Activated naive CD4-positive, alpha-beta T cell treated with Interleukin-2 at 50 U/mL for 16 hours (primary cell): ENCODE data around the gene CHD6.
"Not testable (repeated sequence)": the region's sequence is repeated elsewhere in the genome, so short reads cannot be mapped to it uniquely, and the experiment has no call there.

Experiments used
- DNase-seq: peaks from one replicate; pipeline ENCODE4 v3.0.0-alpha.2; 2020

CHD6 gene

DNA sequence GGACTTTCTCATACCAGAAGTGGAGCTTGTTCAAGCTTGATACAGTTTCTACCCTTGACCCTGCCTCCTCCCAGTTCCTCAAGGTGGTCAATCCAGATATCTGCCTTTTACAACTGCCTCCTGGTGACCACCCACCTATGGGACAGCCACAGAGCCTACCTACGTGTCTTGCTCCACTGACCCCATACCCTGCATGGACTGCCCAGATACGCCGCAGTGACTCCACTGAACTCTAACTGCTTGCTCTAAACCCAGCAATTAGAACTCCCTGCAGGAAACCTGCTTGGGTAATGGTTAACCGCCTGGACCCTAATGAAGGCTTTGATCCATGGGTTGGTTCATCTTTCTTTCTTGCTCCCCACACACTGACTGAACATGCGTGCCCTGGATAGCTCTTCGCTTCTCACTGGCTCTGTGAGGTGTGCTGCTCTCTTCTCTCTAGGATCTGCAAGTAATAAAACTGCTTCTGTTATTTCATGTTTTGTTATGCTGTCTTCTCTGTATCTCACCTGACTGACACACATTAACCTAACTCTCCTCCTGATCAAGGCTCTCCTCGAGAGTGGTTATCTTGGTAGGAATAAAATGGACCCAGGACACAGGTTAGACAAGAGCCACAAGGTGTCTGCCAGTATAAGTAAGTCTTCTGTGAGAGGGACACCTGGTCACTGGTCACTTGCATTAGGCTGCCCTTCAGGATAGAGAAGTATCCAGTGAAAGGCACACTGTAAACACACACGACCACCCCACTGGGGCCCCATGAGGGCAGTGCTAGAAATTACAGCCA is 79.2 kb downstream of the CHD6 start:
- no peak for DNase-seq

DNA sequence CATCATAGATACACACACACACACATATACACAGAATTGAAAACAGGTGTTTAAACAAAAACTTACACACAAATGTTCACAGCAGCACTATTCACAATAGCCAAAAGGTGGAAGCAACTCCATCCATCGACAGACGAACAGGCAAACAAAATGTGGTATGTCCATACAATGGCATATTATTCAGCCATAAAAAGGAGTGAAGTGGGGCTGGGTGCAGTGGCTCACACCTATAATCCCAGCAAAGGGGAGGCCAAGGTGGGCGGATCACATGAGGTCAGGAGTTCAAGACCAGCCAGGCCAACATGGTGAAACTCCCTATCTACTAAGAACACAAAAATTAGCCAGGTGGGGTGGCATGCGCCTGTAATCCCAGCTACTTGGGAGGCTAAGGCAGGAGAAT is 80.3 kb downstream of the CHD6 start:
- DNase-seq, result no peak

DNA sequence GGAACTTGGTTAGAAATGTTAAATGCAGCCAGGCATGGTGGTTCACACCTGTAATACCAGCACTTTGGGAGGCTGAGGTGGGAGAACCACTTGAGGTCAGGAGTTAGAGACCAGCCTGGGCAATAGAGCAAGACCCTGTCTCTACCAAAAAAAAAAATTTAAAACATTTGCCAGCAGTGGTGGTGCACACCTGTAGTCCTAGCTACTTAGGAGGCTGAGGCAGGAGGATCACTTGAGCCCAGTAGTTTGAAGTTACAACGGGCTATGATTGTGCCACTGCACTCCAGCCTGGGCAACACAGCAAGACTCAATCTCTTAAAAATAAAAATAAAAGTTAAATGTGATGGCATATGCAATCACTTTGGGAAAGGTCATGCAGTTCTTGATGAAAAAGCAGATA is 82.6 kb downstream of the CHD6 start:
- DNase-seq, result not testable (repeated sequence)

DNA sequence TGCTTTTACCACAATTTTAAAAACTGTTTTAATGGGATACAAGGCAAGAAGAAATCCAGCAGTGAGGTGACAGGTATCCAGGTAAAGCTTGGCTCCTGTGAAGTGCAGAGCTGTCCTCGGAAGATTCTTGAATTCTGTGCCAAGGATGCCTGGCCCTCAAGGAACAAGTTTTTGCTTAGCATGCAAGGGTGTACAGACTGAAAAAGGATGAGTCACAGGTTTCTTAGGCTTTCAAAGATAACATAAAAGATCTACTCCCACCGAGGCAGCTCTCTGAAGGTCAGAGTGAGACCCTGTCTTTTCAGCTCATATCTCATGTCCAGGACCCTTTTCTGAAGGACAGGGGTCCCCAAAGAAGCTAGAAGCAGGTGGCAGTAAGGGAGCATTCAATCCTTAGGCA is 83.3 kb downstream of the CHD6 start:
- no peak for DNase-seq

DNA sequence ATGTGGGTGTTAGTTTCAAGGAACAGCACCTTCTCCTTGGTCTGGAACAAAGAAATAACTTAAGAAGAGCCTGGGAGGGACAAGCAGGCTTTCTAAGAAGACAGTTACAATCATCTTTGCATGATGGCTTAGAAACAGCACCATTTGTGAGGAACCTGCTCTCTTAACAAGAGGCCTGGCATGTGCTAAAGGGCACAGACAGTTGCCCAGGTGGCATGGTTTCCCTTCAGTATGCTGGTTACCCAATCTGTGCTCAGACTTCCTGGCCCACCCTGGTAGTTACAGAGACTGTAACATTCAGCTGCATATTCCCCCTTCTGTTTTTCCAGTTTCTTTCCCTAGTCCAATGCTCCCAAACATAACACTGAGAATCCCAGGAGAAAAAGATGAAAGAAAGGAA is 84.0 kb downstream of the CHD6 start:
- no peak for DNase-seq

DNA sequence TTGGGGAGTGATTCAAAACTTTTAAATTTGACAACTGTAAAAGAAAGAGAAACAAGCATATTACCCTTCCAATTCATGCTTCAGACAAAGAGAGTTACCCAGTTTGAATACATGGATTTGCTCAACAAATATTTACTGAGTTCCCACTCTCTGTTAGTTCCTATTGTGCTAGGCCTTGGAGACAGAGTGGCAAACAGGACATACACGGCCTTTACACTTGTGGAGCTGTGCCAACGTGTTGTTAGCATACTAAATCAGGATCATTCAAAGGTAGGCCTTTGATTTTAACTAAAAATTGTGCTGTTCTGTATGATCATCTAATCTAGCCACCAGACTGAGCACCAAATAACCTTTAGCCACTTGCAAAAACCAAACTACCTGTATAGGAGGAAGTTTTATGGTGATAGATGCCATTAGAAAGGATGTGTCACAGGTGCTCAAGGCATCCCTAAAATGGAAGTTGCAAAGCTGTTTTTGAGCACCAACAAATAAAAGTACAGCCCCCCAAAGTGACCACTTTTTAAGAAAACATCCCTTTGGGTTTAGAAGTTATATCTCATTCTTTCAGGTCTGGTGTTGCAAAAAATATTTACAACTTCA is 84.5 kb downstream of the CHD6 start:
- no peak for DNase-seq

DNA sequence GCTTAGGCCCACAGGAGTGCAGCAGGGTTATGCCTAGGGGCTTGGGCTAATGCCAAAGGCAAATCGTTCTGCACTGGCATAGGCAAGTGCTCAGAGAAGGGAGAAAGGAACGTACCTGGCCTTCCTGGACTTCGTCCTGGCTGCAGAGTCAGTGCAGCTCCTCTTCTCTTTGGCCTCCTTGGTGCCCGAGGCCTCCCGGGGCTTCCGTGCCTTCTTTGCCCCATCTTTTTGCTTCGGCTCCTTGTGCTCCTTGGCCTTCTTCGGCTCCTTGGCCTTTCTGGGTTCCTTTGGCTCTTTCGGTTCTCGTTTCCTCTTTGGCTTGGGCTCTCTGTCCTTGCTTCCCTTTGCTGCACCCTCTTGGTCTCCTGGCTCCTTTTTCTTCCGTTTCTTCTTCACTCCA is 85.2 kb downstream of the CHD6 start:
- DNase-seq, result no peak

DNA sequence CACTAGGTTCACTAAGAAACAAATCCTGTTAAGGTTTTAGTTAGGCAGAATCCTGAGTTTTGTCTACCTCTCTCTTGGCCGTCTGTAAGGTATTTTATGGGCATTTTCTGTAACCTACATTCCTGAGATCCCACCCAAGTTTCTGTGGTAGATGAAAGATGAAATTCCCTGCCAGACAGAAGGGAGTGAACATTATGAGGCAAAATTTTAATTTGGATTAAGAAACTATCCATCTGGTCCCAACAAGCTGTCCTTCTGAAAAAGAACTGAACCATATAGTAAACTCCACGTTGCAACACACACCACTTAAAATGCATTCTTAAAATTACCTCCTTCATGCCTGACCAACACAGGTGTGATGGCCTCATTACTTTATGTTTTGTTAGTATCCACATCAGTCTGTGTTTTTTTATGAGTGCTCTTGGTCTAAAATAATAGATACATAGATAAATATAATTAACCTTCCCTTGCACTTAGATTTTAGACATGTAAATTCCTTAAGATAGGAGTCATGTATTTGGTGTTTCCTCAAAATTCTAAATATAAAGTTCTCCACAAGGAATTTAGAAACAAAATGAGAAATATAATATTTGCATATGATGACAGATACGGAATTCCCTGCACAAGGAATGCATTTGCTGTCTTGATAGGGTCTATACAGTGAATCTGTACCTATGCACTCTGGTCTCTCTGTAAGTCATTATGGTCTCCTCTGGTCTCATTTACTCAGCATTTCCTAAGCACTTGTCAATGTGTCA is 86.5 kb downstream of the CHD6 start:
- DNase-seq, result no peak

DNA sequence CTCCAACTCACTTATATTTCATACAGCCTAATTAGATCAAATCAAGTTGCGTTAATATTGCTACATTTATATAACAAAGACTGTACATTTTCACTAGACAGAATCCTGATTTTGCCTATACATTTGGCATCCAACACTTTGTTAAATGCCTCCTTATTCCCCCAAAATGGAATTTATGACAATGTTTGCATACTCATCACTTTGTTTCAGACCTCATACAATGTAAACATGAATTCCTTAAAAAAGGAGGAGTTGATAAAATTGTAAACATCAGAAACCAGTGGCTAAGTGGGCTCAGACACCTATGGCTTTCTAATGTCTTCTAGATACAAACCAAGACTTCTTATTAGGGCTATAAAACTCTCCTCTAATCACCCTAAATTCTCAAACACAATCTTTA is 87.3 kb downstream of the CHD6 start:
- DNase-seq, result no peak

DNA sequence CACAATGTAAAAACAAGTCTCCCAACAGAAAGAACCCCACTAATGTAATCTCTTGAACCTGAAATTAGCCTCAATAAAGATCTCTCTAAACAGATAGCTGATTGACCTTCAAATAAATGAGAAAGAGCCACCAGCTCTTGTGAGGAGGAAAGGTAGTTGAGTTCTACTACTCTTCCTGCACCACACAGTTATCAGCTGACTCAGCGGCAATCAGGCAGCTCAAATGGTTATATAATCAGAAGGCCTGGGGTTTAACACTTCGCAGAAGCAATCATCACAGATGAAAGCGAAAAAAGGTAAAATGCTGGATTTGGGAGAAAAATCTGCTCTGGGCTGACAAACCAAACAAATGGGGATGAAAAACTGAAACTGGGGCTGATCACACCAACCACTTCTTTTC is 91.8 kb downstream of the CHD6 start:
- DNase-seq, result no peak

DNA sequence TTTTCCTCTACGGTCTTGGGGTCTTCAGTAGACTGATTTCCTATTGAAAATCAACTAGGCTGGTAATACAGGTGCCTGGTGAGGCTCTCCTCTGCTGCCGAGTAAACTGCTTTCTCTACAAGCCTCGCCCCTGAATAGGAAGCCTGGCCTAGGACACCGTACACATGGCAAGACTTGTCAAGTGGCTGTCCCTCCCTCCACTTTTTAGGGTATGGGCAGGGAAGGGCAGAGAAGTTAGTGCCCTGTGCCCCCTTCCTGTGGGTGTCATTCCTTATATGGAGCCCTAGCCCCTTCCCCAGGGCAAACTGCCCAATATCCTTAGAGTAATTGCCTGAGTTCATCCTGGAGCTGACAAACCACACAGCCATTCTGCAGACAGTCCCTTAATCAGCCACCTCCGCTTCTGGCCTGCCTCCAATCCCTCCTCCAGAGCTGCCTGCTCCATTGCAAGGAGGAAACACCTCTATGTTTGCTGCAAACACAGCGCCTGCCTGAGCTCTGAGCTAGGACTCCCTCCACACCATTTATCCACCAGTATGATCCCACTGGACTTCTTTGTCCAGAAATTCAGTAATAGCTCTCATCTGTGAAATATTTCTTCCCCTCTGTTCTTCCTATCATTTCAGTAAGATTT is 93.1 kb downstream of the CHD6 start:
- no peak for DNase-seq

DNA sequence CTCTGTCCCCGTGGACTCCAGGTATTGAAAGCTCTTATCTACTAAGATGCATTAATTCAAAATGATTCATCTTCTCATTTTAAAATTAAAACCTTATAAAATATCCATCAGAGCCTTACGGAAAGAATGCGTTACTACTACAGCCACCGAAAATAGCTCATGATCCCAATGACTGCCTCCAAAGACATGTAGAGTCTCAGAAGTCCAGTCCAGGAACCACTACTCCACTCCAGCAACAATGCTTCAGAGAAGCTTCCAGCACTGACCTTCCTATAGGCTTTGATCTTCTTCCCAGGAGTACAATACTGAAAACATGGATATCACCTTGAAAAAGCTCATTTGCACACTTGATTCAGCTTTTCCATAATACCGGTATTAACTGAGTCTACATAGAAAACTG is 94.3 kb downstream of the CHD6 start:
- no peak for DNase-seq

DNA sequence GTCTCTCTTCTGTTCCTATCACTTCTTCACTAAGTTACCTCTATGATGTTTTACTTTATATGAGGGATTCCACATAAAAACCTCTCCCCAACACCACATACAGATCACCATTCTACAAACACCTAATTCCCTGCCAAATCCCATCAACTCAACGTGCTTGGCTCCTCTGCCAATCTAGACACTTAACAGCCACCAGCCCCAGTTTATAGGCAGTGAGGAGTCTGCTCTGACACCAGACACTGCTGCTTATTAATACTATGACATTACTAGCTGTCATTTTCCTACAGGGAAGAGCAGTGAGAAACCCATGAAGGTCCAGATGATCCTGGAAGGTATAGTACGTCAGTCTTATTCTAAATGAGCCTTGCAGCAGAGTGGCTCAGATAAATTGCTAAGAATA is 104.3 kb downstream of the CHD6 start:
- no peak for DNase-seq

DNA sequence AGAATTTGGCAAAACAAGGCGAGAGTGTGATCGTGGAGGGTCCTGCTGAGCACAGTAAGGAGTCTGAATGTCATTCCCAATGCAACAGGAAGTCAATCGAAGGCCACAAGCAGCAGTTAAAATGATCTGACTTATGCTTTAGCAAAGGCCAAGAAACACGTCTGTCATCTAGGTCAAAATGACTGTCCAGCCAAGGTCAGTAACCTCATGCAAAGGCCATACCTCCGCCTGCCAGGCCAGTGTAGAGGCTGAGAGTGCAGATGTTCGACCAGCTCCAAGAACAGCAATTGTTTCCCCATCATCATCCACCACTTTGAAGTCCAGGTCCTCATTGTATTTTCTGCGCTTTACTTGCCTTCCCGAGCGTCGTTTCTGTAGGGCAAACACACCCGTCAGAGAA is 105.6 kb downstream of the CHD6 start:
- DNase-seq, result no peak

DNA sequence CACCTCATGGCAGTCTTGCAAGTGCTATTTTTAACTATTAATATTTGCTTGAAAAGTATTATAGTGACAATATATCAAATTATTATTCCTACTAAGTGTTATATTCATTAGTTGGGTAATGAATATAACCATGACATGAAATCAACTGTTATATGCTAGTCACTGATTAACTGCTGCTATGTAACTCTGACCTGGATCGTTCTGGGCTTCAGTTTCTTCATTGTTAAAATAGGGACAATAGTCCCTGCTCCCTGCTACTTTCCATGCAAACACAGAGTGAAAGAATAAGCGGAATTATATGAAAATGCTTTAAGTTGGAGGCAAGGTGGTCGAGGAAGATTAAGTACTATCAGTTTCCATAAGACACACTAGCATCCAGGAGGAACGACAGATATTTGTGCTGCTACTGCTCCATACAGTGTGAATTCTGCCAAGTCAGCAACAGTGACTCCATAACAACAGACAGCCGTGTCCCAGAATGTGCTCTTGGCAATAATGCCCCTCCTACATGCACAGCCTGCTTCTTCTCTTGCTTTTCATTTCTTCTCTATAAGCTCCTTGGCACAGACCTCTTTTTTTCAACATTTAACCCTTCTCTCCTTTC is 107.2 kb downstream of the CHD6 start:
- no peak for DNase-seq

DNA sequence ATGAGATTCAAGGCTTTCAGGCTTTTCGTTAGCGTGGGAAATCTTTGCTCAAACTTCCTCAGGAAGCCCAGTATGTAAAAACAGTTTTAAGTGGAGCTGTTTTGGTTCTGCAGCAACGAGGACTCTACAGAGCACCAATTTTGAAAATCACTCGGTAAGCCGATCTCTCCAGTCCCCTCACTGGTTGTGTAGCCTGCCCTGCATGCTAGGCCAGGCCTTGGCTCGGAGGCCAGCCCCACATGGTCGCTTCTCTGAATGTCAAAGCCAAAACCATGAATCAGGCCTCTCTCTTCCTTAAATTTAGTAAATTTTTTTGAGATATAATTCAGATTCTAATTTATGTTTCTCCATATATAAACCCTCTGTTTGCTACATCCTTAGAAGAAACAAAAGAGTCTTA is 108.0 kb downstream of the CHD6 start:
- no peak for DNase-seq

DNA sequence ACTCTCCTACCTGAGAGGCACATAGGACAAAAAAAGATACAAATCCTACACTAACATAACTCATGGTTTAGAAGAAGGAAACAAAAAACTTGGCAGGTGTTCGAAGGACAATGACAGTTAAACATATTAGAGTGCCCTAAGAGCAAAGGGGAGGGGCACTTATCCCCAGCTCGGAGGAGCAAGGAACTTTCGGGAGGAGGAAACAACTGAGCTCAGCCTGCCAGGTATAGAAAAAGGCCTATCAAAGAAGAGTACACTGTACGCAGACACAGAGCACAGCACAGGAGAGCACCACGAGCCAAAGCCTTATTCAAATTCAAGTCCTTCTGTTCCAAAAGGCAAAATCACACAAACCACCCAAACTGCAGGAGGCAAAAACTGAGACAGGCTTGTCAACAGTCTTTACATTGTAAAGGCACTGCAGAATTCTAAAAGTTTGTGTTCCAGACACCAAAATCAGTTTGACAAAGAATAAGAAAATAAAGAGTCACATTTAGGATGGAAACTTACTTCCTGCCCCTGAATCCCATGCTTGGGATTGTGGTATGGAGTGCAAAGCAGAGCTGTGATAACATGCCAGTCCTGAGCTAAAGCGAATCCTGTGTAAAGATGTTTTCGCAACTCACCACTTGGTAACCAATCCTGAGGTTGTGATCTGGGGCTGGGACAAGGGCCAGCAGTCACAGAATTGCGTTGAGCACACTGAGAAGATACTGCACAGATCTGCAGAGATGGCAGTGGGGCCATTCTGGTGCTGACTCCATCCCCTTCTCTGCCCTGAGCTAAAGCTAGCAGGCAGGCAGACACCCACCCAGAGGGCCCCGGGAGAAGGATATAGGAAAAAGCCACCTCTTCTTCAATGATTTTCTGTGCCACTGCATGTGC is 108.6 kb downstream of the CHD6 start:
- no peak for DNase-seq

DNA sequence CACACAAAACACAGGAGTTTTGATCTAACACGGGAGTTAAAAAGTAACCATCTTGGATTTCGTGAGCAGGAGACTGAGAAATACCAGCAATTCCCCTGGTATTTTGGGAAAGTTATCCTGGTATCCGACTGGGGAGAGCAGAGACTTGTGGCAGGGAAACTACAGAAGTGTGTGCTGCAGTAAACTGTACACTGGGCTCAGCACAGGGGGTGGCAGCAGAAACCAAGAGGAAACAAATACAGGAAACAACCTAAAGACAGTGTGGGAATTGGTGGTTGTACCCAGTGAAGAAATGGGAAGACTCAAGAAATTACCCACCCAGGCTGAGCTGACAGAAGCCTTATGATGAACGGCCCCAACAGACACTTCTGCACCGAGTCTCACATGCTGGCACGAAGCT is 109.8 kb downstream of the CHD6 start:
- no peak for DNase-seq

DNA sequence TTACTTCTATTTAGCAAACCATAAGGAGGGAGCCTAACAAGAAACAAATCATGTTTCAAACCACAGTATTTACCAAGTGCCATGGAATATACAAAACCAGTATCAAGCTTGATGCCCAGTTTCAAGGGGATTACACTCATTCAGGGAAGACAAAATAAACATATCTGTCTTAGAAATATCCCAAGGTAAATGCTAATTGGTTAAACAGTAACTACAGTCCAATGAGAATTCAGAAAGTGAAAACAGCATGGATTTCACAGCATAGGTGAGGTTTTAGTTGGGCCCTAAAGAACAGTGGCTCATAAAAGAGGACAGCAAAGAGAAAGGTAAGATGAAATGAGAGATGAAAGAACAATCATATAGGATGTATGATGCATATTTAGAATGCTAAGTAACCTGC is 110.3 kb downstream of the CHD6 start:
- DNase-seq, result no peak

DNA sequence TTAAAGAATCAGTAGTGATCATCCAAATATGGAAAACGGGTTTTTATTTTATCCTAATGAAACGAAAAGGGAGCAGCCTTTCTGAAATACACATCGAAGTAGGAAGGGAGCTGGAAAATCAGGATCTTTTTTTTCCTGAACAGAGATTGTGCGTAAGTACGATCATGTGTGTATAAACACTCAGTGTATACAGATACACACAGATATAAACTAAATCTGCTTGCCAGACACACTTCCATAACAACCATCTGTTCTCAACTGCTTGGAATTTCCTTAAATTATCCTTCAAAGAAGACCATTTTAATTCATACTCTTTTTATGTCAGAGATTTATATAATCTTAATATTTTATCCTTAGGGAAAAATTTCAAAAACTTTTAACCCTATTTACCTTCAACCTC is 110.7 kb downstream of the CHD6 start:
- DNase-seq, result no peak

DNA sequence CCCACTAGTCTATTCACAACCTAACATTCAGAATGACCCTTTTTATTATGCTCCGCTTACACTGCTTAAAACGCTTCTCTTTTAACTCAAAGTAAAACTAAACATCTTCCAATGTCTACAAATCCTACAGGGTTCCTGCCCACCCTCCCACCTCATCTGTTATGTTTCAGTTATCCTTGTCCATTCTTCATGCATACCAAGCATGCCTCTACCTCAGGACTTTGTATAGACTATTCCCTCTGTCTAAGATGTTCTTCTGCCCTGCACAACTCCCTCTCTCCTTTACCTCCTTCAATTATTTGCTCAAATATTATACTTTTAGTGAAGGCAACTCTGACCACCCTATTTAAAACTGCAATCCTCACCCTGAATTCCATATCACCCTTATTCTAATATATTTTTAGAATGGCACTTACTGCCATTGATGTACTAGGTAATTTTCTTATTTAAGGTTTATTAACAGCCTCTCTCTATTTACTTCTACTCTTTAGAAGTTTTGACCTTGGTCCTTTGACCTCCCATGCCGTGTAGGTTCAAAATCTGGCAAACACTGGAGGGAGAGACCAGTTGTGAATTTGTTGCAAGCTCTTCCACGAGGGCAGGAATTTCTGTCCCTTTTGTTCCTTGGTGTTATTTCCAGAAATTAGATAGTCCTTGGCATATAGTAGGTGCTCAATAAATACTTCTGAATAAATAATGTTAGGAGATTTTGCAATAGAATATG is 111.8 kb downstream of the CHD6 start:
- DNase-seq, result no peak

DNA sequence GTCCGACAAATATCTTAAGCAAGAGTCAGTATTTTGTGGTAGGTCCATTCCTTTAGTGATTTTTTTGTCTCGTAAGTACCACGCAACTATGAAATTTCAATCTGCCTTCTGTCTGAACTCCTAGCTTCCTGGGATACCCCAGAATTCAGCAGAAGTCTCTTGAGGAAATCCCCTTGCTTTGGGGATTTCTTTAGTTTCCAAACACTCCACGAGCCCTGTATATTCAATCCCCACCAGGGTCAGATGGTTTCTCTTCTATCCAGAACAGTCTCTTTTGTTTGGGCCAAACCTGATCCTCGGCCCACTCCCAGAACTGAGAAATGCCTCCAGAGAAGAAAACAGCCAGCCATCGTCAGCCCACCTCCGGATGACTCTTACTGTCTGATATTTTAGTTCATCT is 113.0 kb downstream of the CHD6 start:
- no peak for DNase-seq
